ENCODE data around the gene OPHN1. TPM values are rescaled to one million over a fixed set of nuclear protein-coding genes. Genes with fewer than 3 reads are reported as not detected.

The OPHN1 gene
- total RNA-seq, 1 donor from 2014 or later: 6.1 TPM

DNA sequence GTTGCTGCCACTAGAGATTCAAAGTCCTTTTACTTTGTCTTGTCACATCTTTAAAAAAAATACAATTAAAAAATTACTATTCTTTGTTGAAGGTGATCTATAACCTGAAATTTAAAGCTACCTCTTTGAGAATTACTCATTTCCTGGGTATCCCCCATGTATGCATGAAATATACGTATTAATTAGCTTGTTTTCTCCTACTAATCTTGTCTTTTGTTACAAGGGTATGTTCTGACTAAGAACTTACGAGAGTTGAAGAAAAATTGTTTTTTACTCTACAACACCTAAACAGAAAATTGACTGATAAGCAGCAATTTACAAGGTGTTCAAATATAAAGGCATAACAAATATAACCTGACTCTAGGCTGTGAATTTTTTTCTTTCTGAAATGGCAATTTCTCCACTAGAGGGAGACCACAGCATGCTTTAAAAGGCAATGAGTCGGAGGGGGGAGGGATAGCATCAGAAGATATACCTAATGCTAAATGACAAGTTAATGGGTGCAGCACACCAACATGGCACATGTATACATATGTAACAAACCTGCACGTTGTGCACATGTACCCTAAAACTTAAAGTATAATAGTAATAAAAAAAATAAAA is 249.6 kb downstream of the OPHN1 start:
- DNase-seq (ENCODE audit: extremely low read depth, low read depth, low spot score): no peak

DNA sequence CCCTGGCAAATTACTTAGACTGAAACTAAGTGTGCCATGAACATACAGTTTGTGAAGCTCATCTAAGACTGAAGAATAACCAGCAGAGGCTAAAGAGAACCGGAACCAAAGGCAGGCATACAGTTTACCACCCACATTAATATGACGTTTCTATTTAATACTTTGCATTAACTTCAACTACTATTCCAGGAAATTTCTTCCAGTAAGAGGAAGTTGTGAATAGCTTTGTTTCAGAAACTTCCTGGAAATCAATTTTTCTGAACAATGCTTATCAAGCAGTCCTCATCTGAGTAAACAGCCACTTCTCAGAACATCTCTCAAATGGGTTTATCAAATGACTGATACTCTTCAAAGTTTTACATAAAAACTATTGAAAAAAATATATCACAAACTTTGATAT is 252.7 kb downstream of the OPHN1 start:
- no peak for DNase-seq (ENCODE audit: extremely low read depth, low read depth, low spot score)

DNA sequence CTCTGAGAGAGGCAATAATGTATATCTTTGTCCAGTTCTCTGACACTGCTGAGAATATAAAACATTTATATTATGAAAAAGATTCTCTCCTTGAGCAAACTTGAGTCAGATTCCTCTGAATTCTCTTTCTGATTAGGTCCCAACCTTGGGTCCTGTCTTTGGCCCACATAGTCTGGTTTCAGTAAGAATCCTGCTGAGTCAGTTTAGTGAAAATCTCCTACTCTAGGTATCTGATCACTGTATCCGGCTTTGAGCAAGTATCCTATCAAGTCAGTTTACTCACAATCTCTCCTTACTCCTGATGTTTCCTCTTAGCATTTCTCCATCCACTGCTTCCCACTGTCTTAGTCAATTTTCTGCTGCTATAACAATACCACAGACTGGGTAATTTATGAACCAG is 253.9 kb downstream of the OPHN1 start:
- DNase-seq (ENCODE audit: extremely low read depth, low read depth, low spot score): no peak

- no peak for DNase-seq (ENCODE audit: extremely low read depth, low read depth, low spot score)
Measured at GRCh38 chrX:68177542-68177941, 255.8 kb downstream of the OPHN1 start.

- DNase-seq (ENCODE audit: extremely low read depth, low read depth, low spot score): no peak
Measured at GRCh38 chrX:68175562-68175961, 257.7 kb downstream of the OPHN1 start.

- peak; percentile 69 for DNase-seq (ENCODE audit: extremely low read depth, low read depth, low spot score)
Measured at GRCh38 chrX:68163441-68163840, 269.9 kb downstream of the OPHN1 start.

DNA sequence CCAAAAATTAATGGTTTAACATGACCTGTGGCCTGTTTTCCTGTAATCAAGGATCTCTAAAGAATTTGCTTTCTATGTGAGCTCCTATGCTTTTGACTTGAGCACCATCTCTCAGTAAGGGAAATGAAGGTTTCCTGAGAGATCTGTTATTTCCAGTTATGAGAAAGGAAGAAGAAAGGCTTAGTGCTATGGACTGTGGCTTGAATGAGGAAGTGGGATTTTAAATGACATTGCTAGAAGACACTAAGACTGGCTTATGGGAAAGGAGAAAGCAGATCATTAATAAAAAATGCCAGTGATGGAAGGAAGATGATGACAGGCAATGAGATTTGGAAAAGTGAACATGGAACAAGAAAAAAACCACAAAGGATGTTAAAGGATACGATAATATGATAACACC is 285.4 kb downstream of the OPHN1 start:
- no peak for DNase-seq (ENCODE audit: extremely low read depth, low read depth, low spot score)

- peak; percentile 14 for DNase-seq (ENCODE audit: extremely low read depth, low read depth, low spot score)
Measured at GRCh38 chrX:68146054-68146453, 287.2 kb downstream of the OPHN1 start.

GRCh38 chrX:68139791-68140190 is 293.5 kb downstream of the OPHN1 start:
- no peak for DNase-seq (ENCODE audit: extremely low read depth, low read depth, low spot score)

DNA sequence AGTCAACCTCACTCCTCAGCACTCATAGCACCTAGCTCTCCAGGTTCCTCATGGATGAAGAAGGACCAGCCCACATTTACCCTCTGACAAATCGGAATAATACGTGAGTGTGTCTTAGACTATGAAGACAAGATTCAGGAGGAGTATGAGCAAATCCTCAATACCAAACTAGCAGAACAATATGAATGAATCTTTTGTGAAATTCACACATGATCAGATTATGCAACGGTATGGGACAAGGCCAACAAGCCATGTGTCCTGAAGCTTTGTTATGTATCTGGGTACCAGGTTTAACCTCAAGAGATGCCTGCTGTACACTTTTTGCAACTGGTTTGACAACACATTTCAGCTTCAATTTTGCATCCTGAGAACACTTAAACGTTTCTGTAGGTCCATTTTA is 300.1 kb downstream of the OPHN1 start:
- DNase-seq (ENCODE audit: extremely low read depth, low read depth, low spot score): no peak

DNA sequence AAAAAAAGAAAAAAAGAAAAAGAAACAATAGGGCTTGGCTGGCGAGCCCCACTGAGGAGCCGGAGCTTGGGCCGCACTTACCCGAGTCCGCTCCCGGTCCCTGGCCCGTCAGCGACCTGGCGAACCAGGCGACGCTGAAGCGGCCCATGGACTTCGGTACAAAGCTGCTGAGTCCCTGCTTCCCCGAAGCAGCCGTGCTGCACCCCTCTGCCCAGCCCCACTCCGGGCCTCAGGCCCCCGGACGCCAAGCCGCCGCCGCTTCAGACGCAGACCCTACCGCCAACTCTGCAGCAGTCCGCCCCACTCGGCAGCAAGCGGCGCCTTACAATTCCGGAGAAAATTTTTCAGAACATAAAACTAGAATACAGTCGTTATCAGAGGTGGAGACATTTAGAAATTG is 300.5 kb downstream of the OPHN1 start:
- no peak for DNase-seq (ENCODE audit: extremely low read depth, low read depth, low spot score)

- no peak for DNase-seq (ENCODE audit: extremely low read depth, low read depth, low spot score)
Measured at GRCh38 chrX:68121835-68122234, 311.5 kb downstream of the OPHN1 start.

DNA sequence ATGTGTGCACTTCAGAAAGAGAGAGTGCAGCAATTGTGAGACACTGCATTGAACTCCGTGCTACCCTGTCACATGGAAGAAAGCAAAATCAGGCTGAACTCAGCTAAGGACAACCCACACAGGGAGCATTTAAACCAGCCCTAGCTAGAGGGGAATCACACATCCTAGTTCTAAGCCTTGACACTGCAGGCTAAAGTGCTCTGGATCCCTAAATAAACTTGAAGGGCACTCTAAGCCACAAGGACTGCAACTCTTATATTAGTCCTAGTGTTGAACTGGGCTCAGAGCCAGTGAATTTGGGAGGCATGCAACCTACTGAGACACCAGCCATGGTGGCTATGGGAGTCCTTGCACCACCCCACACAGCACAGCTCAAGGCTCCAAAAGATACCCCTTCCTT is 311.9 kb downstream of the OPHN1 start:
- no peak for DNase-seq (ENCODE audit: extremely low read depth, low read depth, low spot score)

DNA sequence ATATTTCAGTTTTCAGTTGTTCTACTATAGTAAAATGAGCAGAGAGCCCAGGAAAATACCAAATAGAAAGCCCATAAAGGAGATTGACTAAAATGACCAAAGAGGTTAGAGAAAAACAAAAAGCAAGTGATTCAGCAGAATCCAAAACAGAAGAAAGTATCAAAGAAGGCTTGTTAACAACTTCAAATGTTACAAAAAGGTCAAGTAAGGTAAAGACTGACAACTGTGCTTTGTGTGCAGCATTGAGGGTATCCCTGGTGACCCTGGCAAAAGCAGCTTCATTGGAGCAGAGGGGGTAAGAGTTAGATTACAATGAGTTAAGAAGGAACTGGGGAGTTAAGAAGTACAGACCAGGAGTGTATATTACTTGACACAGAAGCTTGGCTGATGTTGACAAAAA is 317.9 kb downstream of the OPHN1 start:
- DNase-seq (ENCODE audit: extremely low read depth, low read depth, low spot score): no peak

GRCh38 chrX:68114573-68115129 is 318.6 kb downstream of the OPHN1 start:
- no peak for DNase-seq (ENCODE audit: extremely low read depth, low read depth, low spot score)

DNA sequence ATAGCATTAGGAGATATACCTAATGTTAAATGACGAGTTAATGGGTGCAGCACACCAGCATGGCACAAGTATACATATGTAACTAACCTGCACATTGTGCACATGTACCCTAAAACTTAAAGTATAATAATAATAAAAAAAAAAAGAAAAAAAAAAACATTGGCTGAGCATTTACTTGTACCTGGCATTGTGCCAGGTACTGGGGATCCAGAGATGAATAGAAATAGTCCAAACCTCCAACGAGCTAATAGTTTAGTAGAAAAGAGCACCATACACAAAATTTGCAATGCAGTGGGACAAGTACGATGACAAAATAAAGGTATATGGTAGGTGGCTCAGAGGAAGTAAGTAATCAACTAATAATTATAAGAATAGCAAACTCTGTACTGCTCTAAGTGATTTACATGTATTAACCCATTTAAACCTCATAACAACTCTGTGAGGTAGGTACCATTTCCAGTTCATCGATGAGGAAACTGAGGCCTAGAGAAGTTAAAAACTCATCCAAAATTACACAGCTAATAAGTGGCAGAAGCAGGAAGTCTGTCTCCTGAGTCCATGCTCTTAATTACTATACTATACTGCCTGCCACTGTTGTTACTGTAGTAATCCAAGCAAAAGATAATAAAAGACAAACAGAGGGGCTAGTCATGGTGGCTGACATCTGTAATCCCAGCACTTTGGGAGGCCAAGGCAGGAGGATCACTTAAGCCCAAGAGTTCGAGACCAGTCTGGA is 319.3 kb downstream of the OPHN1 start:
- DNase-seq (ENCODE audit: extremely low read depth, low read depth, low spot score): no peak

- no peak for DNase-seq (ENCODE audit: extremely low read depth, low read depth, low spot score)
Measured at GRCh38 chrX:68112321-68112720, 321.0 kb downstream of the OPHN1 start.

- no peak for DNase-seq (ENCODE audit: extremely low read depth, low read depth, low spot score)
Measured at GRCh38 chrX:68109162-68109561, 324.1 kb downstream of the OPHN1 start.

GRCh38 chrX:68098431-68098830 is 334.9 kb downstream of the OPHN1 start:
- DNase-seq (ENCODE audit: extremely low read depth, low read depth, low spot score): no peak

- no peak for DNase-seq (ENCODE audit: extremely low read depth, low read depth, low spot score)
Measured at GRCh38 chrX:68090266-68090665, 343.0 kb downstream of the OPHN1 start.

GRCh38 chrX:68087526-68087925 is 345.8 kb downstream of the OPHN1 start:
- DNase-seq (ENCODE audit: extremely low read depth, low read depth, low spot score): no peak

DNA sequence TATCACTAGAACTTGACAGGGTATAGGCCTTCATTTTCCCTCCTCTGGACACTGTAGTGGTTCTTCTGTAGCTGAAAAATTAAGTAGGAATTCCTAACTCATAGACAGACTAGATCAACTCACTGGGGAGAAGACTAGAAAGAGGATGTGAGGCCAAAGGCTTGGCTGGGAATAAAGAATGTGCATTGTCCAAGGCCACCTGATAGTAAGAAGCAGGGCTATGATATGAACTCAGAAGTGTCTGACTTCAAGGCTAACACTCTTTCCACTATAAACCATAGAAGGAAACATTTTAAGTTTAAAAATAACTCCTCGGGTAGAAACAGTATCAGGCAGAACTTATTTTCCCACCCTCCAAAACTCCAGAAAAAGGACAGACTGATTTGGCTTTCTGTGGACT is 346.6 kb downstream of the OPHN1 start:
- no peak for DNase-seq (ENCODE audit: extremely low read depth, low read depth, low spot score)
